Thymus (tissue), 11 donors: ENCODE results near the gene EIF4G1. TPM values are rescaled to one million over a fixed set of nuclear protein-coding genes. Genes with fewer than 3 reads are reported as not detected.

Source experiments
- DNase-seq, 9 donors: peaks; one replicate each; pipeline ENCODE4 v3.0.0-alpha.2; 2013; ENCODE audit warnings: low spot score in 9 of 9, low read depth in 6 of 9, missing footprints in 1 of 9
- H3K27ac ChIP-seq, 2 donors: one replicate each; pipeline ENCODE4 v1.5.1; 2013; ENCODE audit warnings: control low read depth in 1 of 2, low read depth in 1 of 2, low read length in 1 of 2, mild to moderate bottlenecking in 1 of 2, moderate library complexity in 1 of 2
- H3K27me3 ChIP-seq, 2 donors: one replicate each; pipeline ENCODE4 v1.5.1; 2013; ENCODE audit warnings: low read length in 1 of 2; ENCODE audit not compliant: control insufficient read depth in 2 of 2, insufficient read depth in 1 of 2
- H3K36me3 ChIP-seq, 2 donors: one replicate each; pipeline ENCODE4 v1.5.1; 2013; ENCODE audit warnings: low read length in 1 of 2, mild to moderate bottlenecking in 1 of 2, moderate library complexity in 1 of 2; ENCODE audit not compliant: control insufficient read depth in 2 of 2, insufficient read depth in 2 of 2
- H3K4me1 ChIP-seq, 2 donors: one replicate each; pipeline ENCODE4 v1.5.1; 2013; ENCODE audit warnings: low read length in 2 of 2; ENCODE audit not compliant: control insufficient read depth in 2 of 2, insufficient read depth in 2 of 2
- H3K4me3 ChIP-seq, 2 donors: one replicate each; pipeline ENCODE4 v1.5.1; 2013; ENCODE audit warnings: low read length in 2 of 2, control low read depth in 1 of 2, mild to moderate bottlenecking in 1 of 2
- H3K9me3 ChIP-seq, 2 donors: one replicate each; pipeline ENCODE4 v1.5.1; 2013; ENCODE audit warnings: low read length in 1 of 2, mild to moderate bottlenecking in 1 of 2; ENCODE audit not compliant: control insufficient read depth in 2 of 2, insufficient read depth in 1 of 2
- WGBS: extraction: QIAGEN DNeasy Blood & Tissue Kit; methylation state at CpG from one replicate; pipeline ENCODE4 v1.1.7; 2013; 5-methylcytosine and 5-hydroxymethylcytosine counted together
- polyA plus RNA-seq: library from polyadenylated mRNA; stranded (reverse); fragments of 200-250 nt; gene quantifications from one replicate; pipeline ENCODE4 v1.2.3, GENCODE V29; 2013
- total RNA-seq: library from RNA; stranded (reverse); fragments of 120-200 nt; gene quantifications from one replicate; pipeline ENCODE4 v1.2.4, GENCODE V29; 2013
- donor health status: healthy.

EIF4G1 gene
- total and polyA plus RNA-seq, 2 donors: 69.0 to 97.5 TPM

GRCh38 chr3:184381261-184382224, 67.1 kb downstream of the EIF4G1 start:
- H3K4me3 ChIP-seq: no peak overlapping the region
- H3K27me3 ChIP-seq: peaks cover 58 to 88% of the 10 kb centered on the region in 2 donors
- peaks cover 3 to 18% of the 10 kb centered on the region in 2 donors for H3K4me1 ChIP-seq
- no peaks in the 10 kb centered on the region for H3K9me3 ChIP-seq
- H3K27ac ChIP-seq: no peak overlapping the region
- WGBS: 8% methylated on average over 55 of the region's 55 CpGs
- no peaks in the 10 kb centered on the region for H3K36me3 ChIP-seq
- DNase-seq: no peak

DNA sequence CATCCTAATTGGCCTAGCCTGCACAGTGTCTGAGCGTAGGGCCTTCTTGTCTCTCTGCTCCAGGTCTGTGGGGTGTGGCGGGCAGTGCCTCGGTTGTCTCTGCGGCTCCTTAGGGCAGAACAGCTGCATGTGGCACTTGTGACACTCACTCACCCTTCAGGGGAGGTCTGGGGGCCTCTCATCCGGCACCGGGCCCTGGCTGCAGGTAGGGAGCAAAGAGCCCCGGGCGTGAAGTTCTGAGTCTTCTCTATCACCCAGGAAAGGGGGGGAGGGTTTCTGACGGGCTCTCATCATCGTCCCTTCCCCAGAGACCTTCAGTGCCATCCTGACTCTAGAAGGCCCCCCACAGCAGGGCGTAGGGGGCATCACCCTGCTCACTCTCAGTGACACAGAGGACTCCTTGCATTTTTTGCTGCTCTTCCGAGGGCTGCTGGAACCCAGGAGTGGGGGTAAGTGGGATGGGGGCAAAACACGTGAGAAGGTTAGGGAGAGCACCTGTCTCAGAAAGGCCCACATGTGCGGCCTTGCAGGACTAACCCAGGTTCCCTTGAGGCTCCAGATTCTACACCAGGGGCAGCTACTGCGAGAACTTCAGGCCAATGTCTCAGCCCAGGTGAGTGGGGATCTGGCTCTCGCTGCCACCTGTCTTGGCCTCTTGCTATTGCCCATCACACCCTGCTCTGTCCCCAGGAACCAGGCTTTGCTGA, 68.1 kb downstream of the EIF4G1 start:
- no peak overlapping the region for H3K4me3 ChIP-seq
- no peaks in the 10 kb centered on the region for H3K36me3 ChIP-seq
- H3K27me3 ChIP-seq: peaks cover 52 to 89% of the 10 kb centered on the region in 2 donors
- whole genome bisulfite sequencing: 89% methylated on average over 16 of the region's 16 CpGs
- no peaks in the 10 kb centered on the region for H3K9me3 ChIP-seq
- no peak overlapping the region for H3K27ac ChIP-seq
- H3K4me1 ChIP-seq: peaks cover 3 to 15% of the 10 kb centered on the region in 2 donors
- DNase-seq: no peak

DNA sequence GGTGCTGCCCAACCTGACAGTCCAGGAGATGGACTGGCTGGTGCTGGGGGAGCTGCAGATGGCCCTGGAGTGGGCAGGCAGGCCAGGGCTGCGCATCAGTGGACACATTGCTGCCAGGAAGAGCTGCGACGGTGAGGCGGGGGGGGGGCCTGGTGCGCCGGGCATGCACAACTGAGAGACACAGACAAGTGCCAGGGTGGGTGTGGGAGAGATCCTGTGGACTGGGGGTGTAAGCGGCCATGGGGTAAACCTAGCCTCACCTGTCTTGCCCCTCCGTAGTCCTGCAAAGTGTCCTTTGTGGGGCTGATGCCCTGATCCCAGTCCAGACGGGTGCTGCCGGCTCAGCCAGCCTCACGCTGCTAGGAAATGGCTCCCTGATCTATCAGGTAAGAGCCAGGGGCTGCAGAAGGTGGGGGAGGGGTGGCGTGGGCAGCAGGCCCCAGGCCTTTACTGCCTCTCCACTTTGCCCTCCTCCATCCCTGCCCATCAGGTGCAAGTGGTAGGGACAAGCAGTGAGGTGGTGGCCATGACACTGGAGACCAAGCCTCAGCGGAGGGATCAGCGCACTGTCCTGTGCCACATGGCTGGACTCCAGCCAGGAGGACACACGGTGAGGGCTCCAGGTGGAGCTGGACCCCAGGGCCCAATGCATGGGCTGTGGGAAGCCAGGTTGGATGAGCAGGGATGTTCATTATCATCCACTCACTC, 68.8 kb downstream of the EIF4G1 start:
- Histone ChIP-seq H3K4me3 (no peak overlapping the region), H3K36me3 (no peaks in the 10 kb centered on the region), H3K27ac (no peak overlapping the region), H3K27me3 (peaks cover 46 to 88% of the 10 kb centered on the region in 2 donors), H3K9me3 (no peaks in the 10 kb centered on the region), H3K4me1 (peaks cover 3 to 8% of the 10 kb centered on the region in 2 donors)
- 95% methylated on average over 15 of the region's 15 CpGs for WGBS
- no peak for DNase-seq

DNA sequence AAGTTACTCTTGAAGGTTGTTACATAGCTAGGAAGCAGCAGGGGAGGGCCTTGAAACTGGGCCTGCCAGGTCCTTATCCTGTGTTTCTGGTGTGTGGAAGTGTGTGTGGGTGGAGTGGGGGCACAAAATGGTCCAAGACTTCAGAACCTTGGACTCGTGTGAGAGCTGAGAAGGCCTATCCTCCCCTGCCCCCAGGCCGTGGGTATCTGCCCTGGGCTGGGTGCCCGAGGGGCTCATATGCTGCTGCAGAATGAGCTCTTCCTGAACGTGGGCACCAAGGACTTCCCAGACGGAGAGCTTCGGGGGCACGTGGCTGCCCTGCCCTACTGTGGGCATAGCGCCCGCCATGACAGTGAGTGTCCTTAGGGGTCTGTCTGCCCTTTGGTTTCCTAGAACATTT, 69.9 kb downstream of the EIF4G1 start:
- H3K27me3 ChIP-seq: peaks cover 35 to 87% of the 10 kb centered on the region in 2 donors
- WGBS: 85% methylated on average over 9 of the region's 9 CpGs

More for the DNA sequence above, 69.9 kb downstream of the EIF4G1 start:
- peaks cover 3 to 7% of the 10 kb centered on the region in 2 donors for H3K4me1 ChIP-seq
- no peak for DNase-seq
- H3K27ac ChIP-seq: no peak overlapping the region
- no peaks in the 10 kb centered on the region for H3K9me3 ChIP-seq
- no peaks in the 10 kb centered on the region for H3K36me3 ChIP-seq
- H3K4me3 ChIP-seq: no peak overlapping the region

Other genes with a start within 250 kb of the EIF4G1 start
- gene HTR3E, start 217.5 kb upstream of the EIF4G1 start, total RNA-seq: not detected
- gene HTR3E, start 217.5 kb upstream of the EIF4G1 start, polyA plus RNA-seq: 0.05 TPM
- gene EIF2B5, start 179.2 kb upstream of the EIF4G1 start, total RNA-seq: 32.2 TPM
- gene EIF2B5, start 179.2 kb upstream of the EIF4G1 start, polyA plus RNA-seq: 47.3 TPM
- 12.0 TPM for gene DVL3, start 159.2 kb upstream of the EIF4G1 start, total RNA-seq
- gene DVL3, start 159.2 kb upstream of the EIF4G1 start, polyA plus RNA-seq: 26.0 TPM
- 138 TPM for gene AP2M1, start 139.8 kb upstream of the EIF4G1 start, total RNA-seq
- gene AP2M1, start 139.8 kb upstream of the EIF4G1 start, polyA plus RNA-seq: 165 TPM
- 25.0 TPM for gene ABCF3, start 128.4 kb upstream of the EIF4G1 start, total RNA-seq
- 60.6 TPM for gene ABCF3, start 128.4 kb upstream of the EIF4G1 start, polyA plus RNA-seq
- 0.05 TPM for gene VWA5B2, start 85.0 kb upstream of the EIF4G1 start, total RNA-seq
- gene VWA5B2, start 85.0 kb upstream of the EIF4G1 start, polyA plus RNA-seq: 0.23 TPM
- gene ALG3, start 65.6 kb upstream of the EIF4G1 start, total RNA-seq: 12.6 TPM
- 16.6 TPM for gene ALG3, start 65.6 kb upstream of the EIF4G1 start, polyA plus RNA-seq
- gene EEF1AKMT4, start 64.9 kb upstream of the EIF4G1 start, total RNA-seq: 5.0 TPM
- 2.9 TPM for gene EEF1AKMT4, start 64.9 kb upstream of the EIF4G1 start, polyA plus RNA-seq
- gene CAMK2N2, start 53.1 kb upstream of the EIF4G1 start, total RNA-seq: not detected
- gene CAMK2N2, start 53.1 kb upstream of the EIF4G1 start, polyA plus RNA-seq: 0.14 TPM
- gene ECE2, start 38.6 kb upstream of the EIF4G1 start, total RNA-seq: not detected
- gene ECE2, start 38.6 kb upstream of the EIF4G1 start, polyA plus RNA-seq: not detected
- gene PSMD2, start 15.4 kb upstream of the EIF4G1 start, total RNA-seq: 136 TPM
- 76.1 TPM for gene PSMD2, start 15.4 kb upstream of the EIF4G1 start, polyA plus RNA-seq
- 3.4 TPM for gene FAM131A, start 23.0 kb downstream of the EIF4G1 start, total RNA-seq
- 11.7 TPM for gene FAM131A, start 23.0 kb downstream of the EIF4G1 start, polyA plus RNA-seq
- 0.85 TPM for gene CLCN2, start 47.0 kb downstream of the EIF4G1 start, total RNA-seq
- 7.0 TPM for gene CLCN2, start 47.0 kb downstream of the EIF4G1 start, polyA plus RNA-seq
- gene POLR2H, start 47.1 kb downstream of the EIF4G1 start, total RNA-seq: 76.0 TPM
- 117 TPM for gene POLR2H, start 47.1 kb downstream of the EIF4G1 start, polyA plus RNA-seq
- not detected for gene THPO, start 63.6 kb downstream of the EIF4G1 start, total RNA-seq
- 0.21 TPM for gene THPO, start 63.6 kb downstream of the EIF4G1 start, polyA plus RNA-seq
- gene CHRD, start 65.4 kb downstream of the EIF4G1 start, total RNA-seq: 0.24 TPM
- gene CHRD, start 65.4 kb downstream of the EIF4G1 start, polyA plus RNA-seq: 2.5 TPM
- gene EPHB3, start 247.2 kb downstream of the EIF4G1 start, total RNA-seq: 1.3 TPM
- gene EPHB3, start 247.2 kb downstream of the EIF4G1 start, polyA plus RNA-seq: 1.1 TPM